HG02970 (cell line): ENCODE measurements around the gene CDC45.

Source experiments
- ATAC-seq: cut with Tn5 transposase; IDR thresholded peaks from one replicate; pipeline ENCODE4 v1.9.1; 2021; ENCODE audit warnings: mild to moderate bottlenecking, moderate library complexity, moderate number of reproducible peaks; ENCODE audit not compliant: unreplicated experiment, low FRiP score

The CDC45 gene

GRCh38 chr22:19509923-19510322, 30.2 kb downstream of the CDC45 start:
- no peak for ATAC-seq

GRCh38 chr22:19510919-19511341, 31.2 kb downstream of the CDC45 start:
- ATAC-seq: no peak

GRCh38 chr22:19513823-19514222, 34.1 kb downstream of the CDC45 start:
- ATAC-seq: no peak

- ATAC-seq: no peak
Observed at GRCh38 chr22:19514831-19515565, 35.3 kb downstream of the CDC45 start.

GRCh38 chr22:19515654-19516377, 36.1 kb downstream of the CDC45 start:
- ATAC-seq: no peak

- ATAC-seq: no peak
Observed at GRCh38 chr22:19516378-19517170, 36.9 kb downstream of the CDC45 start.

- ATAC-seq: no peak
Observed at GRCh38 chr22:19517171-19517500, 37.4 kb downstream of the CDC45 start.

GRCh38 chr22:19517919-19518611, 38.3 kb downstream of the CDC45 start:
- no peak for ATAC-seq

GRCh38 chr22:19518635-19519034, 38.9 kb downstream of the CDC45 start:
- no peak for ATAC-seq

GRCh38 chr22:19519041-19519926, 39.6 kb downstream of the CDC45 start:
- ATAC-seq: no peak

- ATAC-seq: no peak
Observed at GRCh38 chr22:19520007-19520406, 40.3 kb downstream of the CDC45 start.

- ATAC-seq: no peak
Observed at GRCh38 chr22:19520566-19521305, 41.0 kb downstream of the CDC45 start.

- no peak for ATAC-seq
Observed at GRCh38 chr22:19522190-19522880, 42.6 kb downstream of the CDC45 start.

- ATAC-seq: no peak
Observed at GRCh38 chr22:19522881-19523239, 43.1 kb downstream of the CDC45 start.

GRCh38 chr22:19523240-19524169, 43.8 kb downstream of the CDC45 start:
- ATAC-seq: no peak

- no peak for ATAC-seq
Observed at GRCh38 chr22:19524170-19525115, 44.7 kb downstream of the CDC45 start, which contains the start of gene CLDN5. CLDN5 (minus strand) TSS chr22:19524410; CDS start chr22:19524255, 155 bp downstream.
